ENCODE measurements around the gene SLC17A3.

- TF ChIP-seq PAX5 (IDR thresholded peaks at IDR 0.05; ENCODE audit: insufficient read depth, low read length, severe bottlenecking) (no peak), POLR2A (IDR thresholded peaks at IDR 0.05; ENCODE audit: low read depth, low read length) (no peak), TAF1 (IDR thresholded peaks at IDR 0.05; ENCODE audit: low read depth, low read length) (no peak), POLR2AphosphoS5 (IDR thresholded peaks at IDR 0.05; ENCODE audit: low read depth, low read length) (no peak), SPI1 (IDR thresholded peaks at IDR 0.05; ENCODE audit: low read depth, low read length) (no peak)
Measured at GRCh38 chr6:25834950-25835349, 39.1 kb downstream of the SLC17A3 start.

Measured in GM12891 (cell line).